Gastroesophageal sphincter (tissue), 4 donors: ENCODE measurements around the gene SNX3. TPM values are rescaled to one million over a fixed set of nuclear protein-coding genes. Genes with fewer than 3 reads are reported as not detected.

Experiments used
- ATAC-seq: fragments of 150-250 bp; one replicate; pipeline ENCODE4 v1.9.1; 2016; ENCODE audit warnings: mild to moderate bottlenecking, moderate library complexity
- H3K27ac ChIP-seq, 4 donors: fragments of 200-600 bp; sonication (generic) in 3 of 4; 1 replicate in 3 of 4; 2 replicates in 1 of 4; pipeline ENCODE4 v1.5.1; 2016 to 2019
- H3K27me3 ChIP-seq: fragments of 200-600 bp; sonication (generic); one replicate; pipeline ENCODE4 v1.5.1; 2019
- H3K36me3 ChIP-seq, 2 donors: fragments of 200-600 bp; sonication (generic); one replicate each; pipeline ENCODE4 v1.5.1; 2019; ENCODE audit warnings: control low read depth in 1 of 2
- H3K4me1 ChIP-seq, 3 donors: fragments of 200-600 bp; sonication (generic); 1 replicate in 2 of 3; 2 replicates in 1 of 3; pipeline ENCODE4 v1.5.1; 2016 to 2019; ENCODE audit warnings: control low read depth in 2 of 3
- H3K4me3 ChIP-seq, 2 donors: fragments of 200-600 bp; sonication (generic); one replicate each; pipeline ENCODE4 v1.5.1; 2019; ENCODE audit warnings: mild to moderate bottlenecking in 1 of 2, moderate library complexity in 1 of 2
- H3K9me3 ChIP-seq, 3 donors: fragments of 200-600 bp; sonication (generic); one replicate each; pipeline ENCODE4 v1.5.1; 2017 to 2019; ENCODE audit warnings: control low read depth in 2 of 3
- EP300 ChIP-seq: sonication (generic); formaldehyde crosslinking; IDR thresholded peaks from one replicate; pipeline ENCODE4 v1.6.1; 2017; ENCODE audit warnings: antibody characterized with exemption, mild to moderate bottlenecking
- POLR2A ChIP-seq, 2 donors: fragments of 450-650 bp; IDR thresholded peaks; one replicate each; pipeline ENCODE4 v1.6.1; 2017; ENCODE audit warnings: antibody characterized with exemption in 2 of 2, mild to moderate bottlenecking in 2 of 2, moderate library complexity in 1 of 2
- POLR2AphosphoS5 ChIP-seq: sonication (generic); formaldehyde crosslinking; IDR thresholded peaks from one replicate; pipeline ENCODE4 v1.6.1; 2017; ENCODE audit warnings: antibody characterized with exemption
- WGBS, 2 donors: methylation state at CpG; one replicate each; pipeline ENCODE4 v1.1.5; 2018; ENCODE audit warnings: low coverage in 1 of 2; 5-methylcytosine and 5-hydroxymethylcytosine counted together
- total RNA-seq, 4 donors: library from RNA; depleted of rRNA; stranded (reverse); fragments of >200 nt; gene quantifications; one replicate each; pipeline ENCODE4 v1.1.0, GENCODE V29; 2016
- TF ChIP-seq, protein P1 (sequence below), 4 experiments: fragments of 200-600 bp in 2 of 4; fragments of 450-650 bp in 2 of 4; sonication (generic) in 1 of 4; IDR thresholded peaks; one replicate each; pipeline ENCODE4 v1.5.1; 2017 to 2019; ENCODE audit warnings: antibody characterized with exemption in 4 of 4, mild to moderate bottlenecking in 2 of 4, moderate library complexity in 2 of 4

Gene SNX3
- total RNA-seq, 4 donors from 2014 or later, result 141 to 183 (median 160) TPM

DNA sequence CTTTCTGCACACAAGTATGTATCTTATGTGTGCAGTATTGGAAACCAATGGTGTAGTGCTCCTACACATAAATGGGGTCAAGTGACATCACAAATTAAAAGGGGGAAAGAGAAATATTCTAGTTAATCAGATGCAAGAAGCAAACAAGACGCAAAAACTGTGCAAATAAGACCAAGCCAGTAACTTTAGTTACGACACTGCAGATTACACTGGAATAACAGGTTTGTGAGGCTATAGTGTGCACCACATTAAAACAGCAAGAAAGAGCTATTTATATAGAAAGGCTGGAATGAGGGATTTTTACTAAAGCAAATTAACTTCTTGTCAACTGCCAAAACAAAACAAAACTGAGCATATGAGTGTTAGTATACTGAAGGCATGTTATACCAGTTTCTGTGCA, 49.2 kb downstream of the SNX3 start:
- Histone ChIP-seq H3K4me1 (no peaks in the 10 kb centered on the region), H3K36me3 (peaks cover 0 to 69% of the 10 kb centered on the region in 2 donors), H3K27ac (no peak overlapping the region), H3K4me3 (no peak overlapping the region), H3K9me3 (no peaks in the 10 kb centered on the region), H3K27me3 (no peaks in the 10 kb centered on the region)
- 91 to 100% methylated on average over 2 of the region's 2 CpGs for WGBS, 2 donors
- no peak for ATAC-seq
- TF ChIP-seq POLR2A (IDR thresholded peaks at IDR 0.05) (no peak), POLR2AphosphoS5 (no peak)
- TF ChIP-seq, protein P1, sequence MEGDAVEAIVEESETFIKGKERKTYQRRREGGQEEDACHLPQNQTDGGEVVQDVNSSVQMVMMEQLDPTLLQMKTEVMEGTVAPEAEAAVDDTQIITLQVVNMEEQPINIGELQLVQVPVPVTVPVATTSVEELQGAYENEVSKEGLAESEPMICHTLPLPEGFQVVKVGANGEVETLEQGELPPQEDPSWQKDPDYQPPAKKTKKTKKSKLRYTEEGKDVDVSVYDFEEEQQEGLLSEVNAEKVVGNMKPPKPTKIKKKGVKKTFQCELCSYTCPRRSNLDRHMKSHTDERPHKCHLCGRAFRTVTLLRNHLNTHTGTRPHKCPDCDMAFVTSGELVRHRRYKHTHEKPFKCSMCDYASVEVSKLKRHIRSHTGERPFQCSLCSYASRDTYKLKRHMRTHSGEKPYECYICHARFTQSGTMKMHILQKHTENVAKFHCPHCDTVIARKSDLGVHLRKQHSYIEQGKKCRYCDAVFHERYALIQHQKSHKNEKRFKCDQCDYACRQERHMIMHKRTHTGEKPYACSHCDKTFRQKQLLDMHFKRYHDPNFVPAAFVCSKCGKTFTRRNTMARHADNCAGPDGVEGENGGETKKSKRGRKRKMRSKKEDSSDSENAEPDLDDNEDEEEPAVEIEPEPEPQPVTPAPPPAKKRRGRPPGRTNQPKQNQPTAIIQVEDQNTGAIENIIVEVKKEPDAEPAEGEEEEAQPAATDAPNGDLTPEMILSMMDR (IDR thresholded peaks at IDR 0.05), result no peak

DNA sequence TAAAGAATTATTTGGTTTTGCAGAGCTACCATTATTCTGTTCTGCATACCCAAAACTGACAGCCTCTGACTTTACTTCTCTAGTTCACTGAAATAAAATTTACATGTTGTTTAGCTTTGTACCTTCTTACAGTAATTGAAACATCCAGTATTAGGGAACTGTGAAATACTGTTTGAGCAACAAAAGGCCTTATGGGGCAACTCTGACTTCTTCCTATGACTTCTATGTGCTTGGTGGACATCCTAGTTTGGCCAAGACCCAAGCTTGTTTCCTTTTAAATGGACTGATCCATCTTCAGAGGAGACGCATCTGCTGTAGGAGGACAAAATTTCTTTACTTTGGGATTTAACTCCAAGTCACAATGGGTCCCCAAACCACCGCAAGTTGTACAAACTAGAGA, 50.3 kb downstream of the SNX3 start:
- WGBS, 2 donors, result 83 to 95% methylated on average over 2 of the region's 2 CpGs
- no peaks in the 10 kb centered on the region for H3K27me3 ChIP-seq
- TF ChIP-seq EP300, result no peak
- no peak for TF ChIP-seq POLR2AphosphoS5
- TF ChIP-seq, protein P1 (IDR thresholded peaks at IDR 0.05), result no peak
- TF ChIP-seq POLR2A (IDR thresholded peaks at IDR 0.05), result no peak
- ATAC-seq, result no peak
- no peak overlapping the region for H3K27ac ChIP-seq
- peaks cover 0 to 68% of the 10 kb centered on the region in 2 donors for H3K36me3 ChIP-seq
- H3K4me3 ChIP-seq, result no peak overlapping the region
- H3K4me1 ChIP-seq, result no peaks in the 10 kb centered on the region
- no peaks in the 10 kb centered on the region for H3K9me3 ChIP-seq

DNA sequence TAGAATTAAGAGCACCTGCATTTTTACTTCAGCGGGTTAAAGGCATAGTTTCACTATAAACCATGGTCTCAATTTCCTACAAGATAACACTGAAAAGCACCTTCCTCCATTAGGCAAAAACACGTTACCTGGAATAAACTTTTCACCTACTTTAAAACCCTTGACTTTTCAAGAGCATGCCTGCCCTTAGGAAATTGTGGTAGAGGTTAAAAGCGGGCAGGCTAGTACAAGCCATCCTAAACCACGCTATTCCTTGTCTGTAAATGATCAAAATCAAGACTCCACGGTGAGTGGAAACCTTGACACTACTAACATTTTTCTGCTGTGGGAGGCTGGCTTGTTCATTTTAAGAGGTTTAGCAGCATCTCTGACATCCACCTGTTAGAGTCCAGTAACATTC, 51.1 kb downstream of the SNX3 start:
- TF ChIP-seq POLR2A (IDR thresholded peaks at IDR 0.05), result no peak
- TF ChIP-seq, protein P1 (IDR thresholded peaks at IDR 0.05), result no peak
- no peak for TF ChIP-seq POLR2AphosphoS5
- no peak for TF ChIP-seq EP300
- 96 to 100% methylated on average over 4 to 5 of the region's 5 CpGs for WGBS, 2 donors
- H3K36me3 ChIP-seq, result peaks cover 0 to 60% of the 10 kb centered on the region in 2 donors

DNA sequence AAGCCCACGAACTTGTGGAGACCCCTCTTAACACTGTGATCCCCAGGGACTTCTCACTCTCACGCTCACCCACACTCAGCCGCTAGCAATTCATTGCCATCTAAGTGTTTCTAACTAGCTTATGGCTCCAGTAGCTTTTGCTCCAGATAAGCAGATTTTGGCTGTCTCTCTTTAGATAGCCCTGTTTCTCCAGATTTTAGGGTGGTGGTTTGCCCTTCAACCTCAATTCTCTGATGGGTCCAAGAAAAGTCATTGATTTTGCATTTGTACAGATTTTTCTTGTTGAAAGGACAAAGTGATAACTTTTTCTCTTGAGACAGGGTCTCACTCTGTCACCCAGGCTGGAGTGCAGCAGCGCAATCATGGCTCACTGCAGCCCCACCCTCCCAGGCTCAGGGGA, 53.8 kb downstream of the SNX3 start:
- ATAC-seq, result no peak
- H3K4me3 ChIP-seq, result no peak overlapping the region
- H3K36me3 ChIP-seq, result peaks cover 0 to 64% of the 10 kb centered on the region in 2 donors
- WGBS, 2 donors, result 86 to 90% methylated on average over 3 to 4 of the region's 4 CpGs
- no peaks in the 10 kb centered on the region for H3K9me3 ChIP-seq
- TF ChIP-seq POLR2A (IDR thresholded peaks at IDR 0.05) (no peak), POLR2AphosphoS5 (no peak), EP300 (no peak)
- TF ChIP-seq, protein P1 (IDR thresholded peaks at IDR 0.05), result no peak
- H3K4me1 ChIP-seq, result no peaks in the 10 kb centered on the region
- H3K27ac ChIP-seq, result no peak overlapping the region
- H3K27me3 ChIP-seq, result no peaks in the 10 kb centered on the region

More for the DNA sequence above, 51.1 kb downstream of the SNX3 start:
- H3K4me3 ChIP-seq, result no peak overlapping the region
- H3K27me3 ChIP-seq, result no peaks in the 10 kb centered on the region
- no peak for ATAC-seq
- no peak overlapping the region for H3K27ac ChIP-seq
- H3K9me3 ChIP-seq, result no peaks in the 10 kb centered on the region
- no peaks in the 10 kb centered on the region for H3K4me1 ChIP-seq

DNA sequence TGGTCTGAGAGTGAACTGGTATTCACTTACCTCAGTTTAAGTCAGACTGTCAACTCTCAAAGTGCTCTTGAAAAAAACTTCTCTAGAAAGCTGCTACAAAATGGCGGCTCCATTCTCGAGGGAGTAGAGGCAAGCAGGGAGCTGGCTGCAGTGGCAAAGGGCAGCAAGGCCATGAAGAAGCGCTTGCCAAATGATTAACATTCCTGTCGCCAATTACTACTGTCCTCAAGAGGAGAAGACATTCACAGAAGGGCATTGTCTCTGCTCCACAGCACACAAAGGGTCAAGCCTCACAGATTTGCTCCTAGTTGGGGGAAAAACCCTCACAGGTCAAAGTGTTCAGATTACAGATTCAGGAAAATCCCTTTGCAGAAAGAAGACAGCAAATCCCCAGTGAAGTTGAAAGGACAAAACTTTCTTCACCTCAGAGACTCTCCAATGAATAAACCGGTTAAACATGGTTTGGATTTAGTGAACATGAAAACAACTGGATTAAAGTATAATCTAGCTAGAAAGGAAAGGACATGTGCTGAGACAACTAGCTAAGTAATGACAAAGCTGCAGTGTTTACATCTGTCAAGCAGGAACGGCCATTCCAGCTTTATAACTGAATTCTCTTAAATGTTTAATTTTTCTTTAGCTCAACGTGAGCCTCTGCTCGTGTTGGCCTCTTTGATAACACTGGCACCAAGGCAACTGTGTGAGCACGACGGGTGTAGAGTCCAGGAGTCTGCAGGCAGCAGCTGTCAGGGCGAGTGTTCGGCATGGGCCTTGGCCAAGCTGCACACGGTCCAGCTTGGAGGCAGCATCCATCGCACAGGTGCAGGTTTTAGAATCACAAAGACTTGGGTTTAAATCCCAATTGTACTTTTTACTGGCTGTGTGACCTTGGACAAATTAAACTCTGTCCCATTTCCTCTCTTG, 57.4 kb downstream of the SNX3 start:
- WGBS, 2 donors, result 28 to 43% methylated on average over 9 to 10 of the region's 14 CpGs
- no peaks in the 10 kb centered on the region for H3K27me3 ChIP-seq
- no peaks in the 10 kb centered on the region for H3K4me1 ChIP-seq
- H3K36me3 ChIP-seq, result peaks cover 0 to 37% of the 10 kb centered on the region in 2 donors
- H3K27ac ChIP-seq, result no peak overlapping the region
- no peak for ATAC-seq
- TF ChIP-seq POLR2A (IDR thresholded peaks at IDR 0.05) (no peak), EP300 (no peak), POLR2AphosphoS5 (no peak)
- TF ChIP-seq, protein P1 (IDR thresholded peaks at IDR 0.05), result no peak
- no peak overlapping the region for H3K4me3 ChIP-seq
- no peaks in the 10 kb centered on the region for H3K9me3 ChIP-seq
